GM12891 (cell line): ENCODE results near the gene SAMHD1.

Source experiments
- POLR2A ChIP-seq: IDR thresholded peaks from 2 replicates; pipeline ENCODE4 v1.6.1; 2011; ENCODE audit warnings: low read depth, low read length, control low read depth
- POLR2AphosphoS5 ChIP-seq: IDR thresholded peaks from 2 replicates; pipeline ENCODE4 v1.6.1; 2011; ENCODE audit warnings: low read depth, low read length, control low read depth
- POU2F2 ChIP-seq: IDR thresholded peaks from 2 replicates; pipeline ENCODE4 v1.6.1; 2011; ENCODE audit warnings: low read depth, mild to moderate bottlenecking, control low read depth, low read length, moderate library complexity
- SPI1 ChIP-seq: IDR thresholded peaks from 2 replicates; pipeline ENCODE4 v1.6.1; 2011; ENCODE audit warnings: low read depth, low read length, control low read depth
- TAF1 ChIP-seq: IDR thresholded peaks from 2 replicates; pipeline ENCODE4 v1.6.1; 2011; ENCODE audit warnings: low read depth, low read length, control low read depth

- TF ChIP-seq POLR2A (no peak), POLR2AphosphoS5 (no peak), POU2F2 (no peak), TAF1 (no peak), SPI1 (no peak)
Measured at GRCh38 chr20:36919715-36920333, 31.7 kb downstream of the SAMHD1 start.
